SK-N-SH (cell line): ENCODE results near the gene FAM53A.

Experiments
- EP300 ChIP-seq, 2 experiments: IDR thresholded peaks; 2 replicates each; pipeline versions ENCODE4 v1.4.0 to v1.6.1; 2012; ENCODE audit warnings: borderline replicate concordance in 1 of 2, low read depth in 1 of 2, low read length in 1 of 2
- FOXJ3 ChIP-seq: sonication (generic); formaldehyde crosslinking; IDR thresholded peaks from 2 replicates; pipeline ENCODE4 v1.5.1; 2020; ENCODE audit warnings: mild to moderate bottlenecking, missing genetic modification reagents
- MEF2A ChIP-seq: IDR thresholded peaks from 2 replicates; pipeline ENCODE4 v1.4.0; 2012; ENCODE audit warnings: low read depth, borderline replicate concordance
- POLR2AphosphoS5 ChIP-seq: IDR thresholded peaks from 2 replicates; pipeline ENCODE4 v1.6.1; 2012; ENCODE audit warnings: low read depth, low read length
- RAD21 ChIP-seq: IDR thresholded peaks from 2 replicates; pipeline ENCODE4 v1.6.1; 2012; ENCODE audit warnings: mild to moderate bottlenecking, low read length
- SMC3 ChIP-seq: IDR thresholded peaks from 2 replicates; pipeline ENCODE4 v1.6.1; 2012; ENCODE audit warnings: low read depth, low read length, improper control_type of control experiment
- TAF1 ChIP-seq: IDR thresholded peaks from 2 replicates; pipeline ENCODE4 v1.6.1; 2012; ENCODE audit warnings: low read depth, mild to moderate bottlenecking, low read length, moderate library complexity, borderline replicate concordance
- TCF12 ChIP-seq: IDR thresholded peaks from 2 replicates; pipeline ENCODE4 v1.4.0; 2012
- TEAD4 ChIP-seq: IDR thresholded peaks from 2 replicates; pipeline ENCODE4 v1.4.0; 2012; ENCODE audit warnings: mild to moderate bottlenecking, borderline replicate concordance; ENCODE audit not compliant: insufficient read depth
- TF ChIP-seq, protein P1 (sequence below): IDR thresholded peaks from 2 replicates; pipeline ENCODE4 v1.6.1; 2012; ENCODE audit warnings: mild to moderate bottlenecking, low read depth, low read length, moderate library complexity
- TF ChIP-seq, protein P2 (sequence below): fragments of 200-600 bp; sonication (generic); IDR thresholded peaks from 2 replicates; pipeline ENCODE4 v1.6.1; 2017; ENCODE audit warnings: antibody characterized with exemption, mild to moderate bottlenecking, moderate library complexity
- TF ChIP-seq, protein P3 (sequence below): IDR thresholded peaks from 2 replicates; pipeline ENCODE4 v1.4.0; 2012; ENCODE audit warnings: low read depth

DNA sequence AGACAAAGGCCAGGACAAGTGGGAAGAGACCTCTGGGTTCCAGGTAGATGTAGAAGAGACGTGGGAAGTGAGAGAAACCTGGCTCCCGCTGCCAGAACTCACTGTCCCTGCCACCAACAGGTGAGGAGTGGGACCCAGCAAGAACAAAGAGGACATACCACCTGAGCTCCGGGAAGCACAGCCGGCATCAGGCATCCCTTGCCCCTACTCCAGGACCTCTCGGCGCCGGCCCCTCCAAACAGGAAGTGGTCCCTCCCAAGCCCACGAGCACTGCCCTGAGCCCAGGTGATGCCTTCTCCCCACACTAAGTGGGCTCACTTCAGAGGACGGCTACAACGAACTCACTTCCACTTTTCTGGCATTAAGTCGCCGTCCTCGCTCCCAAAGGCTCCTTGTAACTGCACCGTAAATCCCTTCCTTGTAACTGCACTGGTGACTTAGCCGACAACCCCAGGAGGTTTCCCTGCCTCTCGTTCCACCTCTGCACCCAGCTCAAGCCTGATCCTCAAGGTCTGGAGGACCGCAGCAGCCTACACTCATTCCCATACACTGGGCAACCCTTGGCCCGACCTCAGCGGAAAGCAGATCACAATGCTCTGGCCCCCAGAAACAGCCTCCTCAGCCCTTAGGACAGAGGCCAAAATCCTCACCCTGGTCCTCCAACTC, 8.8 kb downstream of the FAM53A start:
- TF ChIP-seq, protein P1, sequence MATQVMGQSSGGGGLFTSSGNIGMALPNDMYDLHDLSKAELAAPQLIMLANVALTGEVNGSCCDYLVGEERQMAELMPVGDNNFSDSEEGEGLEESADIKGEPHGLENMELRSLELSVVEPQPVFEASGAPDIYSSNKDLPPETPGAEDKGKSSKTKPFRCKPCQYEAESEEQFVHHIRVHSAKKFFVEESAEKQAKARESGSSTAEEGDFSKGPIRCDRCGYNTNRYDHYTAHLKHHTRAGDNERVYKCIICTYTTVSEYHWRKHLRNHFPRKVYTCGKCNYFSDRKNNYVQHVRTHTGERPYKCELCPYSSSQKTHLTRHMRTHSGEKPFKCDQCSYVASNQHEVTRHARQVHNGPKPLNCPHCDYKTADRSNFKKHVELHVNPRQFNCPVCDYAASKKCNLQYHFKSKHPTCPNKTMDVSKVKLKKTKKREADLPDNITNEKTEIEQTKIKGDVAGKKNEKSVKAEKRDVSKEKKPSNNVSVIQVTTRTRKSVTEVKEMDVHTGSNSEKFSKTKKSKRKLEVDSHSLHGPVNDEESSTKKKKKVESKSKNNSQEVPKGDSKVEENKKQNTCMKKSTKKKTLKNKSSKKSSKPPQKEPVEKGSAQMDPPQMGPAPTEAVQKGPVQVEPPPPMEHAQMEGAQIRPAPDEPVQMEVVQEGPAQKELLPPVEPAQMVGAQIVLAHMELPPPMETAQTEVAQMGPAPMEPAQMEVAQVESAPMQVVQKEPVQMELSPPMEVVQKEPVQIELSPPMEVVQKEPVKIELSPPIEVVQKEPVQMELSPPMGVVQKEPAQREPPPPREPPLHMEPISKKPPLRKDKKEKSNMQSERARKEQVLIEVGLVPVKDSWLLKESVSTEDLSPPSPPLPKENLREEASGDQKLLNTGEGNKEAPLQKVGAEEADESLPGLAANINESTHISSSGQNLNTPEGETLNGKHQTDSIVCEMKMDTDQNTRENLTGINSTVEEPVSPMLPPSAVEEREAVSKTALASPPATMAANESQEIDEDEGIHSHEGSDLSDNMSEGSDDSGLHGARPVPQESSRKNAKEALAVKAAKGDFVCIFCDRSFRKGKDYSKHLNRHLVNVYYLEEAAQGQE = no peak
- TF ChIP-seq, protein P2, sequence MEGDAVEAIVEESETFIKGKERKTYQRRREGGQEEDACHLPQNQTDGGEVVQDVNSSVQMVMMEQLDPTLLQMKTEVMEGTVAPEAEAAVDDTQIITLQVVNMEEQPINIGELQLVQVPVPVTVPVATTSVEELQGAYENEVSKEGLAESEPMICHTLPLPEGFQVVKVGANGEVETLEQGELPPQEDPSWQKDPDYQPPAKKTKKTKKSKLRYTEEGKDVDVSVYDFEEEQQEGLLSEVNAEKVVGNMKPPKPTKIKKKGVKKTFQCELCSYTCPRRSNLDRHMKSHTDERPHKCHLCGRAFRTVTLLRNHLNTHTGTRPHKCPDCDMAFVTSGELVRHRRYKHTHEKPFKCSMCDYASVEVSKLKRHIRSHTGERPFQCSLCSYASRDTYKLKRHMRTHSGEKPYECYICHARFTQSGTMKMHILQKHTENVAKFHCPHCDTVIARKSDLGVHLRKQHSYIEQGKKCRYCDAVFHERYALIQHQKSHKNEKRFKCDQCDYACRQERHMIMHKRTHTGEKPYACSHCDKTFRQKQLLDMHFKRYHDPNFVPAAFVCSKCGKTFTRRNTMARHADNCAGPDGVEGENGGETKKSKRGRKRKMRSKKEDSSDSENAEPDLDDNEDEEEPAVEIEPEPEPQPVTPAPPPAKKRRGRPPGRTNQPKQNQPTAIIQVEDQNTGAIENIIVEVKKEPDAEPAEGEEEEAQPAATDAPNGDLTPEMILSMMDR = no peak
- no peak for TF ChIP-seq FOXJ3 (CRISPR knock-in tag)
- no peak for TF ChIP-seq SMC3
- TF ChIP-seq EP300 (IDR thresholded peaks at IDR 0.05; ENCODE audit: borderline replicate concordance in 1 of 2, low read depth in 1 of 2, low read length in 1 of 2) = no peak
- TF ChIP-seq RAD21 = no peak
- no peak for TF ChIP-seq TAF1
- no peak for TF ChIP-seq POLR2AphosphoS5
- TF ChIP-seq, protein P3, sequence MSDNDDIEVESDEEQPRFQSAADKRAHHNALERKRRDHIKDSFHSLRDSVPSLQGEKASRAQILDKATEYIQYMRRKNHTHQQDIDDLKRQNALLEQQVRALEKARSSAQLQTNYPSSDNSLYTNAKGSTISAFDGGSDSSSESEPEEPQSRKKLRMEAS = no peak
- TF ChIP-seq TEAD4 = no peak
- no peak for TF ChIP-seq TCF12
- TF ChIP-seq MEF2A = no peak
